HG03342 (cell line): ENCODE measurements around the gene TIMP2.
"Not testable (repeated sequence)": the region's sequence is repeated elsewhere in the genome, so short reads cannot be mapped to it uniquely, and the experiment has no call there.

ENCODE experiments used
- ATAC-seq: cut with Tn5 transposase; IDR thresholded peaks from one replicate; pipeline ENCODE4 v1.9.1; 2021; ENCODE audit warnings: mild to moderate bottlenecking, moderate library complexity; ENCODE audit not compliant: unreplicated experiment

The TIMP2 gene

GRCh38 chr17:78957128-78957527 is 31.9 kb upstream of the TIMP2 start:
- no peak for ATAC-seq

- ATAC-seq = no peak
Observed at GRCh38 chr17:78956254-78956653, 31.1 kb upstream of the TIMP2 start.

- no peak for ATAC-seq
Observed at GRCh38 chr17:78954684-78955083, 29.5 kb upstream of the TIMP2 start.

- no peak for ATAC-seq
Observed at GRCh38 chr17:78953356-78954350, 28.5 kb upstream of the TIMP2 start.

- no peak for ATAC-seq
Observed at GRCh38 chr17:78952706-78953105, 27.5 kb upstream of the TIMP2 start.

GRCh38 chr17:78951967-78952551 is 26.9 kb upstream of the TIMP2 start:
- no peak for ATAC-seq

GRCh38 chr17:78950870-78951269 is 25.7 kb upstream of the TIMP2 start:
- ATAC-seq = no peak

GRCh38 chr17:78947235-78948149 is 22.3 kb upstream of the TIMP2 start:
- ATAC-seq = no peak

GRCh38 chr17:78946631-78947030 is 21.4 kb upstream of the TIMP2 start:
- no peak for ATAC-seq

- no peak for ATAC-seq
Observed at GRCh38 chr17:78946131-78946530, 20.9 kb upstream of the TIMP2 start.

- ATAC-seq = not testable (repeated sequence)
Observed at GRCh38 chr17:78945455-78945854, 20.3 kb upstream of the TIMP2 start.

GRCh38 chr17:78944956-78945355 is 19.8 kb upstream of the TIMP2 start:
- no peak for ATAC-seq

GRCh38 chr17:78944026-78944425 is 18.8 kb upstream of the TIMP2 start:
- ATAC-seq = no peak

- no peak for ATAC-seq
Observed at GRCh38 chr17:78940708-78941107, 15.5 kb upstream of the TIMP2 start.

- no peak for ATAC-seq
Observed at GRCh38 chr17:78940258-78940657, 15.1 kb upstream of the TIMP2 start.

GRCh38 chr17:78939615-78940014 is 14.4 kb upstream of the TIMP2 start:
- ATAC-seq = no peak

- ATAC-seq = no peak
Observed at GRCh38 chr17:78937561-78937960, 12.4 kb upstream of the TIMP2 start.

GRCh38 chr17:78935419-78936323 is 10.5 kb upstream of the TIMP2 start:
- no peak for ATAC-seq

GRCh38 chr17:78934681-78935418 is 9.7 kb upstream of the TIMP2 start:
- no peak for ATAC-seq
